K562 (cell line): Measurements from ENCODE around the gene CCR2. TPM values are rescaled to one million over a fixed set of nuclear protein-coding genes. Genes with fewer than 3 reads are reported as not detected.

Experiments
- ATAC-seq: fragments of 200-7000 bp; cut with Tn5 transposase; 3 replicates; pipeline ENCODE4 v1.9.1; 2020; ENCODE audit warnings: moderate library complexity
- BruUV-seq: library from RNA; stranded (reverse); fragments of 400-500 nt; replicated peaks from 2 replicates; lab custom pipeline; 2021; lab: Mats Ljungman, UMichigan
- CTCF ChIA-PET: fragments of 300-600 bp; formaldehyde crosslinking; extraction: SDS; loops from one replicate; lab custom pipeline; 2021; ENCODE audit warnings: low intra/inter-chr PET ratio; lab: Yijun Ruan, JAX
- POLR2A ChIA-PET: fragments of 300-600, 350-650 bp; sonication (Branson Sonifier 250); formaldehyde crosslinking; extraction: SDS; loops from one replicate; lab custom pipeline; 2021; ENCODE audit warnings: antibody characterized with exemption, inconsistent platforms; lab: Yijun Ruan, JAX
- DNase-seq, 4 experiments: peaks; one replicate each; pipeline versions ENCODE4 v3.0.0 to v3.0.0-alpha.2; 2011 to 2018; ENCODE audit warnings: low spot score in 3 of 4, mixed read lengths in 3 of 4; ENCODE audit errors: extremely low read depth in 1 of 4
- FAIRE-seq: peaks from 2 replicates; lab custom pipeline; 2011; peaks lifted over from hg19 to GRCh38; lab: Jason Lieb, UNC
- H2AFZ ChIP-seq: 2 replicates; pipeline ENCODE4 v1.6.0; 2011; ENCODE audit warnings: low read depth, low read length, control low read depth, inconsistent platforms
- H3K27ac ChIP-seq: fragments of 200-600 bp; 3 replicates; pipeline ENCODE4 v1.8.0; 2011; ENCODE audit warnings: low read depth, mild to moderate bottlenecking, control low read depth, inconsistent platforms, low read length, moderate library complexity, mixed read lengths; ENCODE audit errors: extremely low read depth
- H3K27me3 ChIP-seq, 2 experiments: fragments of 300-600 bp in 1 of 2; 2 replicates in 1 of 2; 3 replicates in 1 of 2; pipeline versions ENCODE4 v1.6.0 to v1.8.0; 2011; ENCODE audit warnings: inconsistent platforms in 2 of 2, low read length in 2 of 2, mild to moderate bottlenecking in 1 of 2, mixed read lengths in 1 of 2, moderate library complexity in 1 of 2; ENCODE audit not compliant: control insufficient read depth in 2 of 2, insufficient read depth in 2 of 2
- H3K36me3 ChIP-seq: fragments of 300-600 bp; 3 replicates; pipeline ENCODE4 v1.8.0; 2011; ENCODE audit warnings: mild to moderate bottlenecking, low read length, inconsistent platforms; ENCODE audit not compliant: control insufficient read depth, insufficient read depth
- H3K4me1 ChIP-seq, 2 experiments: fragments of 200-600 bp in 1 of 2; replicated peaks in 1 of 2; 2 replicates in 1 of 2; 3 replicates in 1 of 2; pipeline versions ENCODE4 v1.5.1 to v1.8.0; 2011; ENCODE audit warnings: inconsistent platforms in 2 of 2, low read length in 2 of 2, mild to moderate bottlenecking in 1 of 2, mixed read lengths in 1 of 2, moderate library complexity in 1 of 2; ENCODE audit not compliant: control insufficient read depth in 2 of 2, insufficient read depth in 2 of 2
- H3K4me2 ChIP-seq: 2 replicates; pipeline ENCODE4 v1.6.1; 2011; ENCODE audit warnings: low read length, control low read depth, inconsistent platforms, mixed read lengths; ENCODE audit not compliant: insufficient read depth
- H3K4me3 ChIP-seq: fragments of 200-600 bp; sonication (generic), shearing (Covaris generic); 2 replicates; pipeline ENCODE4 v1.5.1; 2016; ENCODE audit warnings: control low read depth, inconsistent platforms
- H3K79me2 ChIP-seq: fragments of 200-600 bp; 3 replicates; pipeline ENCODE4 v1.8.0; 2011; ENCODE audit warnings: low read length, inconsistent platforms; ENCODE audit not compliant: control insufficient read depth, insufficient read depth
- H3K9ac ChIP-seq, 2 experiments: 2 replicates each; pipeline versions ENCODE4 v1.6.0 to v1.6.1; 2011; ENCODE audit warnings: low read depth in 2 of 2, low read length in 2 of 2, control low read depth in 1 of 2, inconsistent platforms in 1 of 2, mild to moderate bottlenecking in 1 of 2, mixed read lengths in 1 of 2; ENCODE audit not compliant: insufficient read depth in 1 of 2
- H3K9me1 ChIP-seq: one replicate; pipeline ENCODE4 v1.6.0; 2011; ENCODE audit warnings: inconsistent platforms, mild to moderate bottlenecking, low read length, moderate library complexity; ENCODE audit not compliant: control insufficient read depth, insufficient read depth
- H3K9me3 ChIP-seq: replicated peaks from 2 replicates; pipeline ENCODE4 v1.5.1; 2011; ENCODE audit warnings: low read depth, low read length, inconsistent platforms; ENCODE audit not compliant: control insufficient read depth, insufficient read depth
- H4K20me1 ChIP-seq: replicated peaks from 2 replicates; pipeline ENCODE4 v1.6.1; 2011; ENCODE audit warnings: low read length, inconsistent platforms, mixed read lengths; ENCODE audit not compliant: control insufficient read depth, insufficient read depth
- BACH1 ChIP-seq: fragments of 200-800 bp; sonication (Bioruptor generic); IDR thresholded peaks from 2 replicates; pipeline ENCODE4 v1.6.1; 2016; ENCODE audit warnings: missing genetic modification characterization, missing compliant biosample characterization
- HOMEZ ChIP-seq: fragments of 250-450 bp; sonication (Bioruptor Pico); IDR thresholded peaks from 2 replicates; pipeline ENCODE4 v1.4.0; 2020; ENCODE audit warnings: mild to moderate bottlenecking, moderate library complexity
- MAZ ChIP-seq, 2 experiments: fragments of 450-650 bp in 1 of 2; sonication (generic) in 1 of 2; formaldehyde crosslinking; IDR thresholded peaks in 1 of 2; conservative IDR thresholded peaks in 1 of 2; 2 replicates each; pipeline versions ENCODE4 v1.4.0 to v1.5.0; 2020; ENCODE audit warnings: mild to moderate bottlenecking in 1 of 2, missing genetic modification reagents in 1 of 2
- POLR2AphosphoS2 ChIP-seq: IDR thresholded peaks from 2 replicates; pipeline ENCODE4 v1.6.1; 2012; ENCODE audit warnings: low read length, improper control_type of control experiment
- SRSF1 ChIP-seq: fragments of 200-400 bp; formaldehyde crosslinking; IDR thresholded peaks from 2 replicates; pipeline ENCODE4 v1.6.1; 2017; ENCODE audit warnings: mild to moderate bottlenecking, low read depth, low read length, moderate library complexity
- YBX1 ChIP-seq: fragments of 450-650 bp; IDR thresholded peaks from 2 replicates; pipeline ENCODE4 v1.7.1; 2016; ENCODE audit warnings: mild to moderate bottlenecking
- ZNF239 ChIP-seq: fragments of 250-450 bp; sonication (Bioruptor Pico); IDR thresholded peaks from 2 replicates; pipeline ENCODE4 v1.4.0; 2020; ENCODE audit warnings: mild to moderate bottlenecking
- ZNF57 ChIP-seq: fragments of 450-650 bp; formaldehyde crosslinking; IDR thresholded peaks from 2 replicates; pipeline ENCODE4 v1.4.0; 2020; ENCODE audit warnings: mild to moderate bottlenecking, moderate library complexity
- ZSCAN32 ChIP-seq: fragments of 450-650 bp; formaldehyde crosslinking; IDR thresholded peaks from 2 replicates; pipeline ENCODE4 v1.4.0; 2020; ENCODE audit warnings: mild to moderate bottlenecking, moderate library complexity
- WGBS: fragments of 100-300 bp; shearing (Covaris generic); methylation state at CpG from one replicate; pipeline ENCODE4 v1.1.6; 2016; ENCODE audit warnings: low coverage, mixed read lengths; ENCODE audit not compliant: insufficient coverage; ENCODE audit errors: missing lambda C conversion rate; 5-methylcytosine and 5-hydroxymethylcytosine counted together
- in situ Hi-C: fragments of 300-500 bp; cut with MboI; formaldehyde crosslinking; loops from 4 replicates; pipeline ENCODE4 v1.15.0; 2018; ENCODE audit warnings: inconsistent platforms, mixed read lengths
- intact Hi-C: fragments of 100-400 bp; cut with micrococcal nuclease; formaldehyde crosslinking; loops from 2 replicates; pipeline ENCODE4 v1.14.2; 2022
- polyA plus RNA-seq, 8 experiments: library from polyadenylated mRNA; depleted of rRNA in 4 of 8; stranded (reverse) in 5 of 8; unstranded in 3 of 8; fragments of >200 nt; fragmentation: Nextera tagmentation in 2 of 8; fragmentation: Illumina TruSeq in 1 of 8; extraction: Ambion mirVana in 2 of 8; extraction: Trizol in 1 of 8; gene quantifications; 2 replicates each; pipeline versions ENCODE4 v1.2.1 to v1.2.3, GENCODE V29; 2011 to 2014; ENCODE audit warnings: inconsistent platforms in 1 of 8, missing spikeins in 1 of 8
- total RNA-seq, 7 experiments: library from RNA; depleted of rRNA in 6 of 7; stranded (reverse); fragments of >200 nt in 6 of 7; fragmentation: Illumina TruSeq in 2 of 7; extraction: Trizol in 2 of 7; gene quantifications; 2 replicates each; pipeline versions ENCODE4 v1.2.1 to v1.2.3, GENCODE V29; 2011 to 2021; ENCODE audit warnings: low replicate concordance in 1 of 7

The CCR2 gene
- total and polyA plus RNA-seq, 9 of the 15 experiments (the other 6 are each of a cell fraction or from before 2014, with no cell fraction given): not detected

- no peak for TF ChIP-seq ZNF57 (CRISPR knock-in tag)
Observed at GRCh38 chr3:46304739-46305138, 49.2 kb upstream of the CCR2 start (continued).

DNA sequence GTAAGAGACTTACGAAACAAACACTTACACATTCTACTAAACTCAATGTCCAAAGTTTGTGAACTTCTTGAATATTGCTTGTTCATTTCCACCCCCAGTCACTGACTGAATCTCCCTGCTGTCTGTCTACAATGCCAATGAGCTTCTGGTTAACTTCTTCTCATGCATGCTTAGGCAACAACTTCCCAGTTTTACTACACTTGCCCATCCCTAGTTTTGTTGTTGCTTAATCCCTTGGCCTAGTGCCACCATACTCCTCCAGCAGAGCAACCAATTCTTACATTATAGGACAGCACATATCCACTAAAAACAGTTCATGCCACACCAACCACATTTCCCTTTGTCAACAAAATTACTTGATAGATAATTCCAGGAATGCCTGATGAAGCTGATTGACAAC, 40.9 kb upstream of the CCR2 start:
- DNase-seq (no peak), ATAC-seq (no peak), FAIRE-seq (no peak)
- ChIA-PET POLR2A (interaction anchor here (1.4 kb wide), 1 partner anchor 9 kb away, joined by 5 read pairs; no protein-coding TSS in a partner anchor), CTCF (no interaction called here)
- H4K20me1 ChIP-seq: no peaks in the 10 kb centered on the region
- BruUV-seq: no TSS peak
- no peak overlapping the region for H2AFZ ChIP-seq
- no peaks in the 10 kb centered on the region for H3K9me3 ChIP-seq
- no peak overlapping the region for H3K9ac ChIP-seq
- no peaks in the 10 kb centered on the region; a peak in 1 of 5 replicates for H3K27me3 ChIP-seq
- no peaks in the 10 kb centered on the region for H3K9me1 ChIP-seq
- no peaks in the 10 kb centered on the region for H3K79me2 ChIP-seq
- intact Hi-C loops: no loop called here
- H3K4me2 ChIP-seq: no peak overlapping the region
- no peak overlapping the region for H3K27ac ChIP-seq
- WGBS: 0% methylated on average over 1 of the region's 1 CpG
- no peak overlapping the region for H3K4me3 ChIP-seq
- H3K4me1 ChIP-seq: no peaks in the 10 kb centered on the region
- TF ChIP-seq YBX1 (no peak), ZSCAN32 (no peak), POLR2AphosphoS2 (no peak), ZNF239 (no peak), HOMEZ (CRISPR knock-in tag) (no peak), SRSF1 (no peak), MAZ (CRISPR knock-in tag; conservative IDR thresholded peaks at IDR 0.05 in 1 of 2, IDR thresholded peaks at IDR 0.05 in 1 of 2) (no peak), BACH1 (tag) (no peak)
- in situ Hi-C loops: no loop called here
- no peaks in the 10 kb centered on the region for H3K36me3 ChIP-seq
